Kidney (tissue), 14 donors: ENCODE results near the gene NCOA7. TPM values are rescaled to one million over a fixed set of nuclear protein-coding genes. Genes with fewer than 3 reads are reported as not detected.

Source experiments
- DNase-seq, 5 donors: peaks; one replicate each; pipeline ENCODE4 v3.0.0-alpha.2; 2013 to 2020
- FAIRE-seq: peaks from 2 replicates; lab custom pipeline; 2012; peaks lifted over from hg19 to GRCh38; lab: Jason Lieb, UNC
- H3K27ac ChIP-seq, 2 donors: one replicate each; pipeline ENCODE4 v1.7.0; 2013; ENCODE audit warnings: low read depth in 2 of 2, low read length in 2 of 2, inconsistent platforms in 1 of 2
- H3K27me3 ChIP-seq: one replicate; pipeline ENCODE4 v1.7.1; 2013; ENCODE audit warnings: low read length, inconsistent platforms; ENCODE audit not compliant: control insufficient read depth, insufficient read depth
- H3K36me3 ChIP-seq, 3 donors: one replicate each; pipeline versions ENCODE4 v1.7.0 to v1.7.1; 2013; ENCODE audit warnings: low read length in 3 of 3, control low read depth in 1 of 3, inconsistent platforms in 1 of 3; ENCODE audit not compliant: insufficient read depth in 3 of 3, control insufficient read depth in 2 of 3
- H3K4me1 ChIP-seq, 3 donors: one replicate each; pipeline versions ENCODE4 v1.7.0 to v1.7.1; 2013; ENCODE audit warnings: low read length in 3 of 3, inconsistent platforms in 1 of 3, low read depth in 1 of 3; ENCODE audit not compliant: control insufficient read depth in 2 of 3, insufficient read depth in 2 of 3
- H3K4me3 ChIP-seq, 3 donors: one replicate each; pipeline versions ENCODE4 v1.7.0 to v1.8.1; 2013; ENCODE audit warnings: low read length in 3 of 3, control low read depth in 1 of 3, inconsistent platforms in 1 of 3
- H3K9ac ChIP-seq, 3 donors: one replicate each; pipeline versions ENCODE4 v1.7.0 to v1.7.1; 2013; ENCODE audit warnings: low read length in 3 of 3, control low read depth in 1 of 3, inconsistent platforms in 1 of 3
- H3K9me3 ChIP-seq, 3 donors: one replicate each; pipeline versions ENCODE4 v1.7.0 to v1.7.1; 2013; ENCODE audit warnings: low read length in 3 of 3, control low read depth in 1 of 3, inconsistent platforms in 1 of 3; ENCODE audit not compliant: control insufficient read depth in 2 of 3, insufficient read depth in 1 of 3
- CTCF ChIP-seq: IDR thresholded peaks from 3 replicates; pipeline ENCODE4 v1.5.1; 2012; ENCODE audit warnings: mild to moderate bottlenecking, moderate library complexity, borderline replicate concordance; ENCODE audit not compliant: insufficient read depth; ENCODE audit errors: extremely low read depth
- intact Hi-C: fragments of 100-400 bp; cut with DNase I; formaldehyde crosslinking; loops from one replicate; pipeline ENCODE4 v1.11.1; 2022
- polyA plus RNA-seq: library from polyadenylated mRNA; stranded (reverse); fragments of 350-450 nt; fragmentation: Illumina TruSeq; extraction: RNeasy Lipid Tissue Mini Kit (QIAGEN cat#74804); gene quantifications from one replicate; pipeline ENCODE4 v1.2.3, GENCODE V29; 2014; ENCODE audit warnings: low read depth, low replicate concordance; ENCODE audit not compliant: insufficient read depth
- total RNA-seq: library from RNA; stranded (reverse); fragmentation: NEBNext Ultra II Directional; extraction: Animal tissue kit (Norgen Biotek cat#: 25700); gene quantifications from one replicate; pipeline ENCODE4 v1.2.1, GENCODE V29; 2021
- donor health status: control.
- donor health status: control.
- donor health status: control.
- donor health status: control.
- donor health status: control.
- donor health status: DM: yes; HTN: yes; CAD: no.
- donor health status: Normal renal cell carcinoma (clear cell type).

Gene NCOA7
- total and polyA plus RNA-seq, 2 donors from 2014 or later, result 21.0 to 135 TPM

GRCh38 chr6:125826695-125827463 lies 36.1 kb downstream of the NCOA7 start:
- no peak for DNase-seq
- Histone ChIP-seq H3K4me3 (no peak overlapping the region), H3K9me3 (no peaks in the 10 kb centered on the region), H3K27me3 (no peaks in the 10 kb centered on the region), H3K4me1 (peaks cover 0 to 18% (median 0%) of the 10 kb centered on the region in 3 donors), H3K9ac (no peak overlapping the region), H3K36me3 (no peaks in the 10 kb centered on the region), H3K27ac (no peak overlapping the region)
- no peak for TF ChIP-seq CTCF
- FAIRE-seq, result no peak
- intact Hi-C loops, result no loop called here

GRCh38 chr6:125827788-125828320 lies 37.1 kb downstream of the NCOA7 start:
- FAIRE-seq, result no peak
- no peaks in the 10 kb centered on the region for H3K9me3 ChIP-seq
- intact Hi-C loops, result no loop called here
- TF ChIP-seq CTCF, result no peak
- peaks cover 0 to 21% (median 5%) of the 10 kb centered on the region in 3 donors for H3K4me1 ChIP-seq
- no peaks in the 10 kb centered on the region for H3K36me3 ChIP-seq
- DNase-seq, result no peak
- H3K27ac ChIP-seq, result no peak overlapping the region
- H3K4me3 ChIP-seq, result no peak overlapping the region
- no peak overlapping the region for H3K9ac ChIP-seq
- H3K27me3 ChIP-seq, result no peaks in the 10 kb centered on the region

- no peak overlapping the region for H3K9ac ChIP-seq
- H3K4me3 ChIP-seq, result no peak overlapping the region
- H3K27me3 ChIP-seq, result no peaks in the 10 kb centered on the region
- no peak overlapping the region for H3K27ac ChIP-seq
- no peak for DNase-seq
- FAIRE-seq, result no peak
- H3K36me3 ChIP-seq, result no peaks in the 10 kb centered on the region
- no peak for TF ChIP-seq CTCF
- H3K9me3 ChIP-seq, result no peaks in the 10 kb centered on the region
- intact Hi-C loops, result no loop called here
- H3K4me1 ChIP-seq, result peaks cover 0 to 16% (median 5%) of the 10 kb centered on the region in 3 donors
These were observed 37.8 kb downstream of the NCOA7 start for GRCh38 chr6:125828476-125829039.
